Mesothelial cell of epicardium (in vitro differentiated cells): ENCODE data around the gene GADD45A. TPM values are rescaled to one million over a fixed set of nuclear protein-coding genes. Genes with fewer than 3 reads are reported as not detected.
"Not testable (repeated sequence)": the region's sequence is repeated elsewhere in the genome, so short reads cannot be mapped to it uniquely, and the experiment has no call there.

Experiments used
- DNase-seq, 2 experiments: peaks; one replicate each; pipeline ENCODE4 v3.0.0; 2021; ENCODE audit warnings: low spot score in 2 of 2; ENCODE audit not compliant: unreplicated experiment in 2 of 2
- H3K27ac Mint-ChIP-seq: 2 replicates; pipeline ENCODE4 v1.8.0; 2021; ENCODE audit warnings: mixed read lengths
- H3K27me3 Mint-ChIP-seq: 2 replicates; pipeline ENCODE4 v1.8.0; 2021; ENCODE audit warnings: low read depth, mixed read lengths
- H3K36me3 Mint-ChIP-seq: 2 replicates; pipeline ENCODE4 v1.8.0; 2021; ENCODE audit warnings: mixed read lengths
- H3K4me1 Mint-ChIP-seq: 2 replicates; pipeline ENCODE4 v1.8.0; 2021; ENCODE audit warnings: mixed read lengths
- H3K4me3 Mint-ChIP-seq: 2 replicates; pipeline ENCODE4 v1.8.0; 2021; ENCODE audit warnings: mild to moderate bottlenecking, moderate library complexity, mixed read lengths
- H3K9me3 Mint-ChIP-seq: 2 replicates; pipeline ENCODE4 v1.8.0; 2021; ENCODE audit warnings: mixed read lengths
- total RNA-seq: library from RNA; stranded (reverse); gene quantifications from 3 replicates; pipeline ENCODE4 v1.2.1, GENCODE V29; 2021
- TF ChIP-seq, protein P1 (sequence below): fragments of 200-600 bp; sonication (generic); IDR thresholded peaks from one replicate; pipeline ENCODE4 v1.5.0; 2021; ENCODE audit warnings: antibody characterized with exemption; ENCODE audit not compliant: unreplicated experiment

Gene GADD45A
- total RNA-seq, 1 donor from 2014 or later = 80.2 TPM

- Mint-ChIP-seq H3K4me1 (no peaks in the 10 kb centered on the region), H3K4me3 (no peak overlapping the region), H3K36me3 (no peaks in the 10 kb centered on the region), H3K9me3 (no peaks in the 10 kb centered on the region), H3K27ac (no peak overlapping the region), H3K27me3 (no peaks in the 10 kb centered on the region)
- no peak for DNase-seq
- TF ChIP-seq, protein P1, sequence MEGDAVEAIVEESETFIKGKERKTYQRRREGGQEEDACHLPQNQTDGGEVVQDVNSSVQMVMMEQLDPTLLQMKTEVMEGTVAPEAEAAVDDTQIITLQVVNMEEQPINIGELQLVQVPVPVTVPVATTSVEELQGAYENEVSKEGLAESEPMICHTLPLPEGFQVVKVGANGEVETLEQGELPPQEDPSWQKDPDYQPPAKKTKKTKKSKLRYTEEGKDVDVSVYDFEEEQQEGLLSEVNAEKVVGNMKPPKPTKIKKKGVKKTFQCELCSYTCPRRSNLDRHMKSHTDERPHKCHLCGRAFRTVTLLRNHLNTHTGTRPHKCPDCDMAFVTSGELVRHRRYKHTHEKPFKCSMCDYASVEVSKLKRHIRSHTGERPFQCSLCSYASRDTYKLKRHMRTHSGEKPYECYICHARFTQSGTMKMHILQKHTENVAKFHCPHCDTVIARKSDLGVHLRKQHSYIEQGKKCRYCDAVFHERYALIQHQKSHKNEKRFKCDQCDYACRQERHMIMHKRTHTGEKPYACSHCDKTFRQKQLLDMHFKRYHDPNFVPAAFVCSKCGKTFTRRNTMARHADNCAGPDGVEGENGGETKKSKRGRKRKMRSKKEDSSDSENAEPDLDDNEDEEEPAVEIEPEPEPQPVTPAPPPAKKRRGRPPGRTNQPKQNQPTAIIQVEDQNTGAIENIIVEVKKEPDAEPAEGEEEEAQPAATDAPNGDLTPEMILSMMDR = no peak
These were observed 34.9 kb upstream of the GADD45A start for GRCh38 chr1:67650061-67650460.

GRCh38 chr1:67651031-67651430 lies 34.0 kb upstream of the GADD45A start:
- H3K36me3 Mint-ChIP-seq = no peaks in the 10 kb centered on the region
- DNase-seq = no peak
- H3K27me3 Mint-ChIP-seq = no peaks in the 10 kb centered on the region
- no peaks in the 10 kb centered on the region for H3K4me1 Mint-ChIP-seq
- no peak overlapping the region for H3K4me3 Mint-ChIP-seq
- TF ChIP-seq, protein P1 = no peak
- no peak overlapping the region for H3K27ac Mint-ChIP-seq
- no peaks in the 10 kb centered on the region for H3K9me3 Mint-ChIP-seq

- DNase-seq = no peak
- TF ChIP-seq, protein P1 = no peak
- no peaks in the 10 kb centered on the region for H3K36me3 Mint-ChIP-seq
- H3K4me3 Mint-ChIP-seq = no peak overlapping the region
- H3K27ac Mint-ChIP-seq = no peak overlapping the region
- no peaks in the 10 kb centered on the region for H3K4me1 Mint-ChIP-seq
- no peaks in the 10 kb centered on the region for H3K27me3 Mint-ChIP-seq
- no peaks in the 10 kb centered on the region for H3K9me3 Mint-ChIP-seq
These were observed 32.2 kb upstream of the GADD45A start for GRCh38 chr1:67652800-67653199.

GRCh38 chr1:67653304-67653703 lies 31.7 kb upstream of the GADD45A start:
- DNase-seq = no peak
- Mint-ChIP-seq H3K27me3 (no peaks in the 10 kb centered on the region), H3K4me3 (no peak overlapping the region), H3K27ac (no peak overlapping the region), H3K9me3 (no peaks in the 10 kb centered on the region), H3K4me1 (no peaks in the 10 kb centered on the region), H3K36me3 (no peaks in the 10 kb centered on the region)
- TF ChIP-seq, protein P1 = no peak

GRCh38 chr1:67655581-67655980 lies 29.4 kb upstream of the GADD45A start:
- TF ChIP-seq, protein P1 = no peak
- DNase-seq = no peak
- Mint-ChIP-seq H3K9me3 (no peaks in the 10 kb centered on the region), H3K27me3 (peaks cover 1% of the 10 kb centered on the region), H3K4me3 (no peak overlapping the region), H3K36me3 (no peaks in the 10 kb centered on the region), H3K4me1 (no peaks in the 10 kb centered on the region), H3K27ac (no peak overlapping the region)

GRCh38 chr1:67657152-67657551 lies 27.8 kb upstream of the GADD45A start:
- H3K27me3 Mint-ChIP-seq, H3K36me3 Mint-ChIP-seq, H3K9me3 Mint-ChIP-seq, DNase-seq, H3K27ac Mint-ChIP-seq, H3K4me3 Mint-ChIP-seq, H3K4me1 Mint-ChIP-seq: not testable (repeated sequence)
